SK-N-DZ (cell line): ENCODE results near the gene DUSP16. TPM values are rescaled to one million over a fixed set of nuclear protein-coding genes. Genes with fewer than 3 reads are reported as not detected.
"Not testable (repeated sequence)": the region's sequence is repeated elsewhere in the genome, so short reads cannot be mapped to it uniquely, and the experiment has no call there.

Experiments
- DNase-seq: peaks from one replicate; pipeline ENCODE4 v3.0.0-alpha.2; 2015; ENCODE audit warnings: low spot score
- polyA plus RNA-seq, 2 experiments: library from polyadenylated mRNA; depleted of rRNA; stranded (reverse); fragments of >200 nt; gene quantifications; 2 replicates each; pipeline ENCODE4 v1.2.3, GENCODE V29; 2014

Gene DUSP16
- polyA plus RNA-seq (2014; cell fraction: cytosol; rRNA removed): 6.5 and 7.5 TPM in 2 replicates
- 4.2 and 4.4 TPM in 2 replicates for polyA plus RNA-seq (2014; cell fraction: nucleus; rRNA removed)

- peak; percentile 92 for DNase-seq
Measured at GRCh38 chr12:12562585-12563261, at the start of gene DUSP16. TSS of gene DUSP16 (minus strand) at chr12:12562863. CDS start at chr12:12521098, 41,765 bp downstream.

- peak; percentile 26 for DNase-seq
Measured at GRCh38 chr12:12612358-12612757, 49.7 kb upstream of the DUSP16 start.

GRCh38 chr12:12611512-12612306 is 49.0 kb upstream of the DUSP16 start, which contains the start of gene CREBL2:
TSS of gene CREBL2 (plus strand) at chr12:12611876. CDS start at chr12:12612173, 297 bp downstream.
- DNase-seq: peak; percentile 99

- DNase-seq: no peak
Measured at GRCh38 chr12:12610711-12611110, 48.0 kb upstream of the DUSP16 start.

GRCh38 chr12:12609692-12610091 is 47.0 kb upstream of the DUSP16 start:
- no peak for DNase-seq

- DNase-seq: no peak
Measured at GRCh38 chr12:12608557-12608957, 45.9 kb upstream of the DUSP16 start.

GRCh38 chr12:12606781-12607589 is 44.3 kb upstream of the DUSP16 start:
- no peak for DNase-seq

- DNase-seq: no peak
Measured at GRCh38 chr12:12604740-12605139, 42.1 kb upstream of the DUSP16 start.

- no peak for DNase-seq
Measured at GRCh38 chr12:12600659-12601058, 38.0 kb upstream of the DUSP16 start.

- no peak for DNase-seq
Measured at GRCh38 chr12:12599750-12600643, 37.3 kb upstream of the DUSP16 start.

GRCh38 chr12:12598864-12599263 is 36.2 kb upstream of the DUSP16 start:
- DNase-seq: no peak

- not testable (repeated sequence) for DNase-seq
Measured at GRCh38 chr12:12596598-12596997, 33.9 kb upstream of the DUSP16 start.

- DNase-seq: not testable (repeated sequence)
Measured at GRCh38 chr12:12595929-12596328, 33.3 kb upstream of the DUSP16 start.

GRCh38 chr12:12592930-12593329 is 30.3 kb upstream of the DUSP16 start:
- no peak for DNase-seq

GRCh38 chr12:12590961-12591360 is 28.3 kb upstream of the DUSP16 start:
- no peak for DNase-seq

- DNase-seq: not testable (repeated sequence)
Measured at GRCh38 chr12:12588436-12588835, 25.8 kb upstream of the DUSP16 start.

- no peak for DNase-seq
Measured at GRCh38 chr12:12587878-12588277, 25.2 kb upstream of the DUSP16 start.

- DNase-seq: no peak
Measured at GRCh38 chr12:12586879-12587675, 24.4 kb upstream of the DUSP16 start.

- no peak for DNase-seq
Measured at GRCh38 chr12:12585115-12585863, 22.6 kb upstream of the DUSP16 start.
